Esophagus squamous epithelium (tissue), 4 donors: ENCODE data around the gene KIAA0408.

Experiments
- POLR2A ChIP-seq, 4 donors: fragments of 450-650 bp; IDR thresholded peaks; one replicate each; pipeline ENCODE4 v1.6.1; 2017; ENCODE audit warnings: antibody characterized with exemption in 4 of 4, mild to moderate bottlenecking in 4 of 4, moderate library complexity in 3 of 4
- TF ChIP-seq, protein P1 (sequence below), 6 experiments: fragments of 450-650 bp in 4 of 6; fragments of 200-600 bp in 2 of 6; sonication (generic) in 2 of 6; IDR thresholded peaks; one replicate each; pipeline ENCODE4 v1.5.1; 2016 to 2019; ENCODE audit warnings: antibody characterized with exemption in 6 of 6, mild to moderate bottlenecking in 4 of 6, moderate library complexity in 4 of 6

DNA sequence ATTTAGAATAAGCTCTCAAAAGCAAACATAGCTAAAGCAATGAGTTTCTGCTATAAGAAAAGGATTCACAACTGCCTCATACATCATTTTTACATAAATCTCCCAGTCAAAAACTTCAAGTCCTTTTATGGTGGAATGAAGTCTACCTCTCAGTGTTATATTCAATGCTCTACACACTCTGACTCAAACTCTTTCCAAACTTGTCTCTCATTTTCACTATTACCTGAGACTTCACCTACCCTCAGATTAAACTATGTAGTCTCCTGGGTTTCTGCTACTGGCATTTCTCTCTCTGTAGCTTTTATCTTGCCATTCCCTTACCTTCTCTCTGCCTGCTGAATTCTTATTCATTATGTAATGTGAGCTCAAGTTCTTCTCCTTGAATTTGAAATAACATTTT lies 11.4 kb downstream of the KIAA0408 start:
- TF ChIP-seq, protein P1, sequence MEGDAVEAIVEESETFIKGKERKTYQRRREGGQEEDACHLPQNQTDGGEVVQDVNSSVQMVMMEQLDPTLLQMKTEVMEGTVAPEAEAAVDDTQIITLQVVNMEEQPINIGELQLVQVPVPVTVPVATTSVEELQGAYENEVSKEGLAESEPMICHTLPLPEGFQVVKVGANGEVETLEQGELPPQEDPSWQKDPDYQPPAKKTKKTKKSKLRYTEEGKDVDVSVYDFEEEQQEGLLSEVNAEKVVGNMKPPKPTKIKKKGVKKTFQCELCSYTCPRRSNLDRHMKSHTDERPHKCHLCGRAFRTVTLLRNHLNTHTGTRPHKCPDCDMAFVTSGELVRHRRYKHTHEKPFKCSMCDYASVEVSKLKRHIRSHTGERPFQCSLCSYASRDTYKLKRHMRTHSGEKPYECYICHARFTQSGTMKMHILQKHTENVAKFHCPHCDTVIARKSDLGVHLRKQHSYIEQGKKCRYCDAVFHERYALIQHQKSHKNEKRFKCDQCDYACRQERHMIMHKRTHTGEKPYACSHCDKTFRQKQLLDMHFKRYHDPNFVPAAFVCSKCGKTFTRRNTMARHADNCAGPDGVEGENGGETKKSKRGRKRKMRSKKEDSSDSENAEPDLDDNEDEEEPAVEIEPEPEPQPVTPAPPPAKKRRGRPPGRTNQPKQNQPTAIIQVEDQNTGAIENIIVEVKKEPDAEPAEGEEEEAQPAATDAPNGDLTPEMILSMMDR (IDR thresholded peaks at IDR 0.05), result no peak
- TF ChIP-seq POLR2A (IDR thresholded peaks at IDR 0.05), result no peak
